Kidney (tissue), 14 donors: Measurements from ENCODE around the gene PPP2R5B. TPM values are rescaled to one million over a fixed set of nuclear protein-coding genes. Genes with fewer than 3 reads are reported as not detected.

Source experiments
- DNase-seq, 5 donors: peaks; one replicate each; pipeline ENCODE4 v3.0.0-alpha.2; 2013 to 2020
- FAIRE-seq: peaks from 2 replicates; lab custom pipeline; 2012; peaks lifted over from hg19 to GRCh38; lab: Jason Lieb, UNC
- H3K27ac ChIP-seq, 2 donors: one replicate each; pipeline ENCODE4 v1.7.0; 2013; ENCODE audit warnings: low read depth in 2 of 2, low read length in 2 of 2, inconsistent platforms in 1 of 2
- H3K27me3 ChIP-seq: one replicate; pipeline ENCODE4 v1.7.1; 2013; ENCODE audit warnings: low read length, inconsistent platforms; ENCODE audit not compliant: control insufficient read depth, insufficient read depth
- H3K36me3 ChIP-seq, 3 donors: one replicate each; pipeline versions ENCODE4 v1.7.0 to v1.7.1; 2013; ENCODE audit warnings: low read length in 3 of 3, control low read depth in 1 of 3, inconsistent platforms in 1 of 3; ENCODE audit not compliant: insufficient read depth in 3 of 3, control insufficient read depth in 2 of 3
- H3K4me1 ChIP-seq, 3 donors: one replicate each; pipeline versions ENCODE4 v1.7.0 to v1.7.1; 2013; ENCODE audit warnings: low read length in 3 of 3, inconsistent platforms in 1 of 3, low read depth in 1 of 3; ENCODE audit not compliant: control insufficient read depth in 2 of 3, insufficient read depth in 2 of 3
- H3K4me3 ChIP-seq, 3 donors: one replicate each; pipeline versions ENCODE4 v1.7.0 to v1.8.1; 2013; ENCODE audit warnings: low read length in 3 of 3, control low read depth in 1 of 3, inconsistent platforms in 1 of 3
- H3K9ac ChIP-seq, 3 donors: one replicate each; pipeline versions ENCODE4 v1.7.0 to v1.7.1; 2013; ENCODE audit warnings: low read length in 3 of 3, control low read depth in 1 of 3, inconsistent platforms in 1 of 3
- H3K9me3 ChIP-seq, 3 donors: one replicate each; pipeline versions ENCODE4 v1.7.0 to v1.7.1; 2013; ENCODE audit warnings: low read length in 3 of 3, control low read depth in 1 of 3, inconsistent platforms in 1 of 3; ENCODE audit not compliant: control insufficient read depth in 2 of 3, insufficient read depth in 1 of 3
- intact Hi-C: fragments of 100-400 bp; cut with DNase I; formaldehyde crosslinking; loops from one replicate; pipeline ENCODE4 v1.11.1; 2022
- polyA plus RNA-seq: library from polyadenylated mRNA; stranded (reverse); fragments of 350-450 nt; fragmentation: Illumina TruSeq; extraction: RNeasy Lipid Tissue Mini Kit (QIAGEN cat#74804); gene quantifications from one replicate; pipeline ENCODE4 v1.2.3, GENCODE V29; 2014; ENCODE audit warnings: low read depth, low replicate concordance; ENCODE audit not compliant: insufficient read depth
- total RNA-seq: library from RNA; stranded (reverse); fragmentation: NEBNext Ultra II Directional; extraction: Animal tissue kit (Norgen Biotek cat#: 25700); gene quantifications from one replicate; pipeline ENCODE4 v1.2.1, GENCODE V29; 2021
- TF ChIP-seq, protein P1 (sequence below): IDR thresholded peaks from 3 replicates; pipeline ENCODE4 v1.5.1; 2012; ENCODE audit warnings: mild to moderate bottlenecking, moderate library complexity, borderline replicate concordance; ENCODE audit not compliant: insufficient read depth; ENCODE audit errors: extremely low read depth
- donor health status: control.
- donor health status: control.
- donor health status: control.
- donor health status: control.
- donor health status: control.
- donor health status: DM: yes; HTN: yes; CAD: no.
- donor health status: Normal renal cell carcinoma (clear cell type).

Gene PPP2R5B
- total and polyA plus RNA-seq, 2 donors from 2014 or later = 16.8 to 21.2 TPM

GRCh38 chr11:64893194-64894069, 31.1 kb upstream of the PPP2R5B start:
- intact Hi-C loops = loop anchor here (5.0 kb wide), 1 partner anchor 41 kb away; no protein-coding TSS in a partner anchor
- no peak for FAIRE-seq
- Histone ChIP-seq H3K27me3 (no peaks in the 10 kb centered on the region), H3K27ac (peak overlapping the region; percentile 57 to 69), H3K4me1 (peaks cover 0 to 24% (median 3%) of the 10 kb centered on the region in 3 donors), H3K9ac (peak overlapping the region in 2 of 3 donors; percentile 48 to 58), H3K4me3 (peak overlapping the region in 2 of 3 donors; percentile 68 to 69), H3K9me3 (no peaks in the 10 kb centered on the region), H3K36me3 (peaks cover 0 to 9% (median 2%) of the 10 kb centered on the region in 3 donors)
- TF ChIP-seq, protein P1, sequence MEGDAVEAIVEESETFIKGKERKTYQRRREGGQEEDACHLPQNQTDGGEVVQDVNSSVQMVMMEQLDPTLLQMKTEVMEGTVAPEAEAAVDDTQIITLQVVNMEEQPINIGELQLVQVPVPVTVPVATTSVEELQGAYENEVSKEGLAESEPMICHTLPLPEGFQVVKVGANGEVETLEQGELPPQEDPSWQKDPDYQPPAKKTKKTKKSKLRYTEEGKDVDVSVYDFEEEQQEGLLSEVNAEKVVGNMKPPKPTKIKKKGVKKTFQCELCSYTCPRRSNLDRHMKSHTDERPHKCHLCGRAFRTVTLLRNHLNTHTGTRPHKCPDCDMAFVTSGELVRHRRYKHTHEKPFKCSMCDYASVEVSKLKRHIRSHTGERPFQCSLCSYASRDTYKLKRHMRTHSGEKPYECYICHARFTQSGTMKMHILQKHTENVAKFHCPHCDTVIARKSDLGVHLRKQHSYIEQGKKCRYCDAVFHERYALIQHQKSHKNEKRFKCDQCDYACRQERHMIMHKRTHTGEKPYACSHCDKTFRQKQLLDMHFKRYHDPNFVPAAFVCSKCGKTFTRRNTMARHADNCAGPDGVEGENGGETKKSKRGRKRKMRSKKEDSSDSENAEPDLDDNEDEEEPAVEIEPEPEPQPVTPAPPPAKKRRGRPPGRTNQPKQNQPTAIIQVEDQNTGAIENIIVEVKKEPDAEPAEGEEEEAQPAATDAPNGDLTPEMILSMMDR = no peak
- DNase-seq = peak in 1 of 5 donors; percentile 37

DNA sequence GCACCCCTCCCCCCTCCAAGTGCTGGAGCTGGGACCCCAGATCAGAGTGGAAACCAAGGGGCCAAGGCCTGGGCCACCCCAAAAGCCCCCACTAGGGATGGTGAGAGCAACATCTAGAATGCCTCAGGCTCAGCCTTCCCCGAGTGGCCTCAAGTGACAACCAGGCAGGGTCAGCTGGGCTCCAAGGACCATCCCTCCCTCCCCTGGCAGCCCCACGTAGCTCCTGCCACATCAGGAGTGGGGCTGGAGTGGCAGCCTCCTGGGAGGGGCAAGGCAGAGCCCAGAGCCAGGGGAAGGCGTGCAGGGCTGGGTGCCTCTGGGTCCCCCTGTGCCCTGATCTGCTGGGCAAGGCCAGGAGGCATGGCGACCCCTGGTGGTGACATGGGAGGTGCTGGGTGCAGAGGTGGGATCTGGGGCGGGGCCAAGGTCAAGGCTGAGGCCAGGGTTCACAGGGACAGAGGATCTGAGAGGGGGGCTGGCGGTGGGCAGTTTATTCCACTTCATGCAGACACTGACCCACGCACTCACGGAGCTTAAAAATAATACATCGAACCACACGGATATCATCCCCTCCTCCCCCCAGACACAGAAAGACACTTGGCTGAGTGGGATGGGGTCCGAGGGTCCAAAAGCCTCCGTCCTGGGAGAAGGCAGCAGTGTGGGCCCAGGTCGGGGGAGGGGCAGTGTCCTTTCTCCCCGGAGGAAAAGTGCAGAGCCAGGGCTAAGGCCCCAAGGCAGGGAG, 30.2 kb upstream of the PPP2R5B start:
- H3K36me3 ChIP-seq = peaks cover 0 to 9% (median 2%) of the 10 kb centered on the region in 3 donors
- peak overlapping the region; percentile 47 to 57 for H3K27ac ChIP-seq
- no peaks in the 10 kb centered on the region for H3K9me3 ChIP-seq
- intact Hi-C loops = loop anchor here (5.0 kb wide), 1 partner anchor 42 kb away; no protein-coding TSS in a partner anchor
- no peak overlapping the region for H3K9ac ChIP-seq
- H3K4me1 ChIP-seq = peaks cover 0 to 18% (median 3%) of the 10 kb centered on the region in 3 donors
- TF ChIP-seq, protein P1 = peak; percentile 84
- FAIRE-seq (no peak), DNase-seq (peak; percentile 53 to 93 (median 73))
- no peaks in the 10 kb centered on the region for H3K27me3 ChIP-seq
- no peak overlapping the region for H3K4me3 ChIP-seq

DNA sequence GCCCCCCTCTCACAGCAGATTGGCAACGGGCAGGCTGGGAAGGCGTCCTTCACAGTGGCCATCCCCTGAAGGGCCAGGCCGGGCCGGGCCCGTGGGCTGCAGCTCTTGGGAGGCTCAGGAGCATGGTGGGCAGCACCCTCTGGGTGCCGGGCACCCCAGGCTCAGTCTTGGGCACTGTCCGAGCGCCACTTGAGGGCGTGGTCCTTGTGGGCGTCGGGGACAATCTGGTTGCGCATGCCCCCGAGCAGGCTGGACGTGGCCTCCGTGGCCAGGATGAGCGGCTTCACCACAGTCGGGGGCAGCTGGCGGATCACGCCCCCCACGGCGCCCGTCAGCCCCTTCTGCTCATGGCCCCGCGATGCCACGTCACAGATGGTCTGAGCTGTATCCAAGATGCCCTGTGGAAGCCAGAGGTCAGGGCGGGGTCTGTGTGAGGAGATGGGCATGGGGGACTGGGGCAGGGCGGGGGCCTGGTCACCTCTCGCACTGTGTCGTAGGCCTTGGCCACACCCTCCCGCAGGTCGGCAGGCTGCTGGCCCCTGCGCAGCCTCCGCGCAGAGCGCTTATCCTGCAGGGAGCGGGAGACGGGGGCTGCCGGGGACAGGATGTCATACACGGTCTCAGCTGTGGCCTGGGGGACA, 29.6 kb upstream of the PPP2R5B start:
- Histone ChIP-seq H3K9ac (no peak overlapping the region), H3K27me3 (no peaks in the 10 kb centered on the region), H3K36me3 (peaks cover 0 to 9% (median 2%) of the 10 kb centered on the region in 3 donors), H3K27ac (no peak overlapping the region), H3K9me3 (no peaks in the 10 kb centered on the region), H3K4me3 (no peak overlapping the region), H3K4me1 (peaks cover 0 to 17% (median 3%) of the 10 kb centered on the region in 3 donors)
- TF ChIP-seq, protein P1 = no peak
- no peak for FAIRE-seq
- peak in 1 of 5 donors; percentile 79 for DNase-seq
- intact Hi-C loops = loop anchor here (5.0 kb wide), 1 partner anchor 43 kb away; no protein-coding TSS in a partner anchor
